GM21528 (cell line): Measurements from ENCODE around the gene P2RY11.

Experiments
- ATAC-seq: cut with Tn5 transposase; IDR thresholded peaks from one replicate; pipeline ENCODE4 v1.9.1; 2021; ENCODE audit warnings: mild to moderate bottlenecking, moderate library complexity; ENCODE audit not compliant: unreplicated experiment, low FRiP score

P2RY11 gene

GRCh38 chr19:10112895-10113591, 1.6 kb downstream of the P2RY11 start:
- no peak for ATAC-seq

- ATAC-seq = no peak
Observed at GRCh38 chr19:10113592-10113963, 2.1 kb downstream of the P2RY11 start.

- ATAC-seq = no peak
Observed at GRCh38 chr19:10113964-10114650, 2.6 kb downstream of the P2RY11 start.

GRCh38 chr19:10114651-10115391, 3.3 kb downstream of the P2RY11 start:
- no peak for ATAC-seq

- ATAC-seq = no peak
Observed at GRCh38 chr19:10115392-10116084, 4.0 kb downstream of the P2RY11 start.

- no peak for ATAC-seq
Observed at GRCh38 chr19:10116085-10116865, 4.8 kb downstream of the P2RY11 start.

GRCh38 chr19:10116866-10117616, 5.5 kb downstream of the P2RY11 start:
- no peak for ATAC-seq

GRCh38 chr19:10118960-10119359, 7.5 kb downstream of the P2RY11 start:
- no peak for ATAC-seq

GRCh38 chr19:10120538-10121189, 9.2 kb downstream of the P2RY11 start:
- no peak for ATAC-seq

- no peak for ATAC-seq
Observed at GRCh38 chr19:10122045-10122444, 10.6 kb downstream of the P2RY11 start.

- no peak for ATAC-seq
Observed at GRCh38 chr19:10124429-10124828, 12.9 kb downstream of the P2RY11 start.

GRCh38 chr19:10126213-10126639, 14.7 kb downstream of the P2RY11 start:
- ATAC-seq = no peak

- ATAC-seq = no peak
Observed at GRCh38 chr19:10132905-10133304, 21.4 kb downstream of the P2RY11 start.

- ATAC-seq = no peak
Observed at GRCh38 chr19:10133596-10133995, 22.1 kb downstream of the P2RY11 start.

GRCh38 chr19:10134040-10134439, 22.5 kb downstream of the P2RY11 start:
- ATAC-seq = no peak

GRCh38 chr19:10135551-10136334, 24.2 kb downstream of the P2RY11 start:
- ATAC-seq = no peak

GRCh38 chr19:10136936-10137335, 25.4 kb downstream of the P2RY11 start:
- ATAC-seq = no peak
